ENCODE results near the gene RPS6KA2. TPM values are rescaled to one million over a fixed set of nuclear protein-coding genes. Genes with fewer than 3 reads are reported as not detected.

RPS6KA2 gene
- total RNA-seq, 1 experiment from 2014 or later, result 18.5 TPM

- H3K4me1 ChIP-seq (replicated peaks; ENCODE audit: insufficient read depth), result no peaks in the 10 kb centered on the region
- DNase-seq, result no peak
- H3K27me3 ChIP-seq (ENCODE audit: insufficient read depth, low read depth), result peaks cover 6% of the 10 kb centered on the region; the same call in 1 of the 2 replicates
- no peak overlapping the region for H3K4me2 ChIP-seq
- H4K20me1 ChIP-seq (ENCODE audit: insufficient read depth), result no peaks in the 10 kb centered on the region
- no peaks in the 10 kb centered on the region for H3F3A ChIP-seq (ENCODE audit: insufficient read depth, low read depth)
- no peak overlapping the region for H3K4me3 ChIP-seq
- TF ChIP-seq CTCF (conservative IDR thresholded peaks at IDR 0.05) (no peak), EZH2 (IDR thresholded peaks at IDR 0.05; ENCODE audit: low read depth) (no peak)
- intact Hi-C loops (cut with micrococcal nuclease; ENCODE audit: unreplicated experiment), result no loop called here
- H3K27ac ChIP-seq, result no peak overlapping the region
- CTCF ChIA-PET, result no interaction called here
- H3K9me2 ChIP-seq (ENCODE audit: insufficient read depth), result no peaks in the 10 kb centered on the region; the same call in 1 of the 2 replicates
- BruUV-seq (replicated peaks), result no TSS peak
- no peaks in the 10 kb centered on the region for H3K9me3 ChIP-seq (ENCODE audit: insufficient read depth, low read depth)
- no peak overlapping the region for H2AFZ ChIP-seq
- POLR2A ChIA-PET (ENCODE audit: unreplicated experiment), result interaction anchor here (0.7 kb wide), 1 partner anchor 110 kb away, joined by 3 read pairs; no protein-coding TSS in a partner anchor
- no peaks in the 10 kb centered on the region for H3K79me2 ChIP-seq (ENCODE audit: low read depth)
- H3K36me3 ChIP-seq (ENCODE audit: low read depth), result no peaks in the 10 kb centered on the region
These were observed 13.4 kb upstream of the RPS6KA2 start for GRCh38 chr6:166640342-166641043.

- Histone ChIP-seq H3K27ac (no peak overlapping the region), H4K20me1 (ENCODE audit: insufficient read depth) (no peaks in the 10 kb centered on the region), H3K4me1 (replicated peaks; ENCODE audit: insufficient read depth) (no peaks in the 10 kb centered on the region), H3K9me2 (ENCODE audit: insufficient read depth) (no peaks in the 10 kb centered on the region; the same call in 1 of the 2 replicates), H3K9me3 (ENCODE audit: insufficient read depth, low read depth) (no peaks in the 10 kb centered on the region), H3K79me2 (ENCODE audit: low read depth) (no peaks in the 10 kb centered on the region), H2AFZ (no peak overlapping the region), H3K27me3 (ENCODE audit: insufficient read depth, low read depth) (peaks cover 6% of the 10 kb centered on the region; the same call in 1 of the 2 replicates), H3K4me3 (no peak overlapping the region), H3K4me2 (no peak overlapping the region), H3F3A (ENCODE audit: insufficient read depth, low read depth) (no peaks in the 10 kb centered on the region), H3K36me3 (ENCODE audit: low read depth) (no peaks in the 10 kb centered on the region)
- ChIA-PET CTCF (no interaction called here), POLR2A (ENCODE audit: unreplicated experiment) (interaction anchor here (0.7 kb wide), 1 partner anchor 109 kb away, joined by 3 read pairs; no protein-coding TSS in a partner anchor)
- no TSS peak for BruUV-seq (replicated peaks)
- DNase-seq, result no peak
- intact Hi-C loops (cut with micrococcal nuclease; ENCODE audit: unreplicated experiment), result no loop called here
- TF ChIP-seq CTCF (conservative IDR thresholded peaks at IDR 0.05), result no peak
- TF ChIP-seq EZH2 (IDR thresholded peaks at IDR 0.05; ENCODE audit: low read depth), result no peak
These were observed 12.9 kb upstream of the RPS6KA2 start for GRCh38 chr6:166639921-166640320.

- BruUV-seq (replicated peaks), result no TSS peak
These were observed 11.5 kb upstream of the RPS6KA2 start for GRCh38 chr6:166638573-166638964.

More at GRCh38 chr6:166638573-166638964, 11.5 kb upstream of the RPS6KA2 start:
- no peaks in the 10 kb centered on the region for H3K9me3 ChIP-seq (ENCODE audit: insufficient read depth, low read depth)
- H3K9me2 ChIP-seq (ENCODE audit: insufficient read depth), result no peaks in the 10 kb centered on the region; the same call in 1 of the 2 replicates
- TF ChIP-seq CTCF (conservative IDR thresholded peaks at IDR 0.05), result no peak
- no peak for TF ChIP-seq EZH2 (IDR thresholded peaks at IDR 0.05; ENCODE audit: low read depth)
- intact Hi-C loops (cut with micrococcal nuclease; ENCODE audit: unreplicated experiment), result no loop called here
- H3F3A ChIP-seq (ENCODE audit: insufficient read depth, low read depth), result no peaks in the 10 kb centered on the region
- H3K36me3 ChIP-seq (ENCODE audit: low read depth), result no peaks in the 10 kb centered on the region
- H3K27me3 ChIP-seq (ENCODE audit: insufficient read depth, low read depth), result peaks cover 6% of the 10 kb centered on the region; the same call in 1 of the 2 replicates
- H3K4me3 ChIP-seq, result no peak overlapping the region
- no peaks in the 10 kb centered on the region for H3K4me1 ChIP-seq (replicated peaks; ENCODE audit: insufficient read depth)
- no peak overlapping the region for H3K4me2 ChIP-seq
- POLR2A ChIA-PET (ENCODE audit: unreplicated experiment), result no interaction called here
- H3K27ac ChIP-seq, result no peak overlapping the region
- no peak for DNase-seq
- no peak overlapping the region for H2AFZ ChIP-seq
- CTCF ChIA-PET, result no interaction called here
- H3K79me2 ChIP-seq (ENCODE audit: low read depth), result no peaks in the 10 kb centered on the region
- no peaks in the 10 kb centered on the region for H4K20me1 ChIP-seq (ENCODE audit: insufficient read depth)
